ENCODE results near the gene RBFOX1.

- TF ChIP-seq CTCF (IDR thresholded peaks at IDR 0.05 in 2 of 3, conservative IDR thresholded peaks at IDR 0.05 in 1 of 3; ENCODE audit: control insufficient read depth in 2 of 3, extremely low read depth in 1 of 3, insufficient read depth in 1 of 3, low read depth in 3 of 3, low read length in 3 of 3) (peak in 2 of 3 experiments; percentile 2 to 21; a peak in 2 of 6 replicates), HDAC6 (IDR thresholded peaks at IDR 0.05; ENCODE audit: unreplicated experiment) (no peak), ZBTB11 (CRISPR knock-in tag; IDR thresholded peaks at IDR 0.05) (no peak), NBN (IDR thresholded peaks at IDR 0.05) (no peak), SPI1 (IDR thresholded peaks at IDR 0.05; ENCODE audit: borderline replicate concordance, insufficient read depth, low read depth, low read length) (no peak), EZH2 (IDR thresholded peaks at IDR 0.05; ENCODE audit: borderline replicate concordance, control insufficient read depth, low read depth, low read length) (no peak), RAD21 (IDR thresholded peaks at IDR 0.05; ENCODE audit: insufficient read depth, low read depth, low read length) (no peak), POLR2A (IDR thresholded peaks at IDR 0.05; ENCODE audit: low read depth, low read length) (no peak)
These were observed 19.5 kb upstream of the RBFOX1 start for GRCh38 chr16:7313170-7313569.

Data from GM12878 (cell line).